ENCODE results near the gene CNOT11. TPM values are rescaled to one million over a fixed set of nuclear protein-coding genes. Genes with fewer than 3 reads are reported as not detected.
"Not testable (repeated sequence)": the region's sequence is repeated elsewhere in the genome, so short reads cannot be mapped to it uniquely, and the experiment has no call there.

The CNOT11 gene
- 10.8 and 15.5 TPM in 2 replicates for total RNA-seq

- FAIRE-seq = no peak
- DNase-seq (ENCODE audit: low read depth) = peak; percentile 92
- Histone ChIP-seq H3K36me3 (ENCODE audit: control insufficient read depth, insufficient read depth, low read length) (no peaks in the 10 kb centered on the region), H3K4me3 (ENCODE audit: low read depth, low read length) (peak within 1 kb of the TSS; percentile 92), H3K27me3 (ENCODE audit: control insufficient read depth, insufficient read depth, low read length) (no peaks in the 10 kb centered on the region)
- TF ChIP-seq, protein P1, sequence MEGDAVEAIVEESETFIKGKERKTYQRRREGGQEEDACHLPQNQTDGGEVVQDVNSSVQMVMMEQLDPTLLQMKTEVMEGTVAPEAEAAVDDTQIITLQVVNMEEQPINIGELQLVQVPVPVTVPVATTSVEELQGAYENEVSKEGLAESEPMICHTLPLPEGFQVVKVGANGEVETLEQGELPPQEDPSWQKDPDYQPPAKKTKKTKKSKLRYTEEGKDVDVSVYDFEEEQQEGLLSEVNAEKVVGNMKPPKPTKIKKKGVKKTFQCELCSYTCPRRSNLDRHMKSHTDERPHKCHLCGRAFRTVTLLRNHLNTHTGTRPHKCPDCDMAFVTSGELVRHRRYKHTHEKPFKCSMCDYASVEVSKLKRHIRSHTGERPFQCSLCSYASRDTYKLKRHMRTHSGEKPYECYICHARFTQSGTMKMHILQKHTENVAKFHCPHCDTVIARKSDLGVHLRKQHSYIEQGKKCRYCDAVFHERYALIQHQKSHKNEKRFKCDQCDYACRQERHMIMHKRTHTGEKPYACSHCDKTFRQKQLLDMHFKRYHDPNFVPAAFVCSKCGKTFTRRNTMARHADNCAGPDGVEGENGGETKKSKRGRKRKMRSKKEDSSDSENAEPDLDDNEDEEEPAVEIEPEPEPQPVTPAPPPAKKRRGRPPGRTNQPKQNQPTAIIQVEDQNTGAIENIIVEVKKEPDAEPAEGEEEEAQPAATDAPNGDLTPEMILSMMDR (IDR thresholded peaks at IDR 0.05; ENCODE audit: insufficient read depth, low read length, severe bottlenecking) = no peak
Observed at GRCh38 chr2:101252408-101253012, at the start of gene CNOT11. TSS of gene CNOT11 (plus strand) at chr2:101252886. CDS start at chr2:101252965, 79 bp downstream.

- H3K27me3 ChIP-seq (ENCODE audit: control insufficient read depth, insufficient read depth, low read length) = no peaks in the 10 kb centered on the region
- FAIRE-seq (no peak), DNase-seq (ENCODE audit: low read depth) (no peak)
- TF ChIP-seq, protein P1 (IDR thresholded peaks at IDR 0.05; ENCODE audit: insufficient read depth, low read length, severe bottlenecking) = no peak
- H3K4me3 ChIP-seq (ENCODE audit: low read depth, low read length) = no peak overlapping the region
- H3K36me3 ChIP-seq (ENCODE audit: control insufficient read depth, insufficient read depth, low read length) = no peaks in the 10 kb centered on the region
Observed at GRCh38 chr2:101204400-101205115, 48.1 kb upstream of the CNOT11 start.

DNA sequence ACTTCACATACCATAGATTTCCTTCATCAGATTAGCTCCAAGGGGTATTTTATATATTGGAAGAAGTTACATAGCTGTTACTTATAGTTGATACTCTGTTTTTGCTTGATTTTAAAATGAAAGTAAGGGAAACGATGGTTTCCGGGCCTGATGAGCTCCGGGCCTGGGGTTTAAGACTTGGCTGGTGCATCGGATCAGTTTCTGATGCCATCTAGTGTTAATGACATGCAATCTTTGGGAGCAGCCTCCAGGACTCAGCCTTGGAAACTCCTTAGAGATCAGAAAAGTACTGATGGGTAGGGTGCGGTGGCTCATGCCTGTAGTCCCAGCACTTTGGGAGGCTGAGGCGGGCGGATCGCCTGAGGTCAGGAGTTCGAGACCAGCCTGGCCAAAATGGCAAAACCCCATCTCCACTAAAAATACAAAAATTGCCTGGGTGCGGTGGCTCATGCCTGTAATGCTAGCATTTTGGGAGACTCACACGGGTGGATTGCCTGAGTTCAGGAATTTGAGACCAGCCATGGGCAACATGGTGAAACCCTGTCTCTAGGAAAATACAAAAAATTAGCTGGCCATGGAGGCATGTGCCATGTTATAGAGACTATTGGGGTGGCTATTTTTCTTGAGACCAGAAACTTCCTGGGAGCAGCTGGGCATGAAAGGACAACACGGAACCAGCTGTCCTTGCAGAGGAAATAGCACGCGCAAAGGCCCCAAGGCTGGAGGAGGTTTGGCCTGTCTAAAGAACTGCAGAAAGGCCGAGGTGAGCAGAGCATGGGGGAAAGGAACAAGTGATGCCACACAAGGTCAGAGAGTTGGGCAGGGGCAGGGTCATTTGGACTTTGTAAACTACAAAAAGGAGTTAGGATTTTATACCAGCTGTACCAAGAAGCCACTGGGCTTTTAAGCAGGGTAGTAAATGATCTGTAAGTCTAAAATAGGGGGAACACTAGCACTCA is 46.9 kb upstream of the CNOT11 start:
- Histone ChIP-seq H3K27me3 (ENCODE audit: control insufficient read depth, insufficient read depth, low read length) (no peaks in the 10 kb centered on the region), H3K36me3 (ENCODE audit: control insufficient read depth, insufficient read depth, low read length) (no peaks in the 10 kb centered on the region), H3K4me3 (ENCODE audit: low read depth, low read length) (no peak overlapping the region)
- DNase-seq (ENCODE audit: low read depth) (peak; percentile 75), FAIRE-seq (no peak)
- TF ChIP-seq, protein P1 (IDR thresholded peaks at IDR 0.05; ENCODE audit: insufficient read depth, low read length, severe bottlenecking) = peak; percentile 72

GRCh38 chr2:101208830-101209229 is 43.9 kb upstream of the CNOT11 start:
- no peak for DNase-seq (ENCODE audit: low read depth)
- no peaks in the 10 kb centered on the region for H3K36me3 ChIP-seq (ENCODE audit: control insufficient read depth, insufficient read depth, low read length)
- H3K4me3 ChIP-seq (ENCODE audit: low read depth, low read length) = no peak overlapping the region
- H3K27me3 ChIP-seq (ENCODE audit: control insufficient read depth, insufficient read depth, low read length) = no peaks in the 10 kb centered on the region
- FAIRE-seq = no peak
- TF ChIP-seq, protein P1 (IDR thresholded peaks at IDR 0.05; ENCODE audit: insufficient read depth, low read length, severe bottlenecking) = no peak

- no peaks in the 10 kb centered on the region for H3K27me3 ChIP-seq (ENCODE audit: control insufficient read depth, insufficient read depth, low read length)
- no peak for FAIRE-seq
- TF ChIP-seq, protein P1 (IDR thresholded peaks at IDR 0.05; ENCODE audit: insufficient read depth, low read length, severe bottlenecking) = no peak
- no peaks in the 10 kb centered on the region for H3K36me3 ChIP-seq (ENCODE audit: control insufficient read depth, insufficient read depth, low read length)
- no peak overlapping the region for H3K4me3 ChIP-seq (ENCODE audit: low read depth, low read length)
- no peak for DNase-seq (ENCODE audit: low read depth)
Observed at GRCh38 chr2:101219246-101219645, 33.4 kb upstream of the CNOT11 start.

GRCh38 chr2:101220091-101220490 is 32.6 kb upstream of the CNOT11 start:
- FAIRE-seq; H3K36me3 ChIP-seq (ENCODE audit: control insufficient read depth, insufficient read depth, low read length); H3K27me3 ChIP-seq (ENCODE audit: control insufficient read depth, insufficient read depth, low read length); DNase-seq (ENCODE audit: low read depth); H3K4me3 ChIP-seq (ENCODE audit: low read depth, low read length): not testable (repeated sequence)

All from bronchial epithelial cell (primary cell).